ENCODE data around the gene ZNF750. TPM values are rescaled to one million over a fixed set of nuclear protein-coding genes. Genes with fewer than 3 reads are reported as not detected.

Gene ZNF750
- total RNA-seq, 2 experiments from 2014 or later, result not detected

- Histone ChIP-seq H3K27ac (ENCODE audit: low read depth in 1 of 2, low read length in 2 of 2) (no peak overlapping the region), H3K36me3 (ENCODE audit: insufficient read depth, low read length) (peaks cover 3% of the 10 kb centered on the region), H3K27me3 (ENCODE audit: control insufficient read depth in 1 of 2, insufficient read depth in 2 of 2, low read length in 2 of 2) (no peaks in the 10 kb centered on the region), H3K4me3 (ENCODE audit: low read length) (no peak overlapping the region), H3K4me1 (ENCODE audit: insufficient read depth, low read length) (peaks cover 4% of the 10 kb centered on the region), H3K9me3 (ENCODE audit: control insufficient read depth in 1 of 2, insufficient read depth in 1 of 2, low read length in 2 of 2) (peaks cover 0 to 4% of the 10 kb centered on the region in 2 experiments)
- Mint-ChIP-seq H3K27ac (no peak overlapping the region), H3K27me3 (no peaks in the 10 kb centered on the region), H3K4me1 (ENCODE audit: low read depth) (peaks cover 9% of the 10 kb centered on the region), H3K9me3 (no peaks in the 10 kb centered on the region), H3K36me3 (ENCODE audit: low read depth) (peaks cover 12% of the 10 kb centered on the region), H3K4me3 (no peak overlapping the region)
- TF ChIP-seq, protein P1, sequence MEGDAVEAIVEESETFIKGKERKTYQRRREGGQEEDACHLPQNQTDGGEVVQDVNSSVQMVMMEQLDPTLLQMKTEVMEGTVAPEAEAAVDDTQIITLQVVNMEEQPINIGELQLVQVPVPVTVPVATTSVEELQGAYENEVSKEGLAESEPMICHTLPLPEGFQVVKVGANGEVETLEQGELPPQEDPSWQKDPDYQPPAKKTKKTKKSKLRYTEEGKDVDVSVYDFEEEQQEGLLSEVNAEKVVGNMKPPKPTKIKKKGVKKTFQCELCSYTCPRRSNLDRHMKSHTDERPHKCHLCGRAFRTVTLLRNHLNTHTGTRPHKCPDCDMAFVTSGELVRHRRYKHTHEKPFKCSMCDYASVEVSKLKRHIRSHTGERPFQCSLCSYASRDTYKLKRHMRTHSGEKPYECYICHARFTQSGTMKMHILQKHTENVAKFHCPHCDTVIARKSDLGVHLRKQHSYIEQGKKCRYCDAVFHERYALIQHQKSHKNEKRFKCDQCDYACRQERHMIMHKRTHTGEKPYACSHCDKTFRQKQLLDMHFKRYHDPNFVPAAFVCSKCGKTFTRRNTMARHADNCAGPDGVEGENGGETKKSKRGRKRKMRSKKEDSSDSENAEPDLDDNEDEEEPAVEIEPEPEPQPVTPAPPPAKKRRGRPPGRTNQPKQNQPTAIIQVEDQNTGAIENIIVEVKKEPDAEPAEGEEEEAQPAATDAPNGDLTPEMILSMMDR (IDR thresholded peaks at IDR 0.05), result no peak
- intact Hi-C loops (cut with DNase I, micrococcal nuclease), result no loop called here
- POLR2A ChIA-PET, result no interaction called here
- CTCF ChIA-PET, result no interaction called here
- no peak for ATAC-seq (ENCODE audit: poor library complexity)
- no peak for DNase-seq
These were observed 11.6 kb upstream of the ZNF750 start for GRCh38 chr17:82851381-82851780.

- Histone ChIP-seq H3K27me3 (ENCODE audit: control insufficient read depth in 1 of 2, insufficient read depth in 2 of 2, low read length in 2 of 2) (no peaks in the 10 kb centered on the region), H3K9me3 (ENCODE audit: control insufficient read depth in 1 of 2, insufficient read depth in 1 of 2, low read length in 2 of 2) (peaks cover 0 to 4% of the 10 kb centered on the region in 2 experiments), H3K4me1 (ENCODE audit: insufficient read depth, low read length) (peaks cover 4% of the 10 kb centered on the region), H3K36me3 (ENCODE audit: insufficient read depth, low read length) (peaks cover 6% of the 10 kb centered on the region), H3K4me3 (ENCODE audit: low read length) (no peak overlapping the region), H3K27ac (ENCODE audit: low read depth in 1 of 2, low read length in 2 of 2) (no peak overlapping the region)
- Mint-ChIP-seq H3K27ac (peak overlapping the region; percentile 10), H3K36me3 (ENCODE audit: low read depth) (peaks cover 10% of the 10 kb centered on the region), H3K27me3 (no peaks in the 10 kb centered on the region), H3K4me3 (no peak overlapping the region), H3K9me3 (no peaks in the 10 kb centered on the region), H3K4me1 (ENCODE audit: low read depth) (peaks cover 9% of the 10 kb centered on the region)
- DNase-seq (no peak), ATAC-seq (ENCODE audit: poor library complexity) (no peak)
- intact Hi-C loops (cut with DNase I, micrococcal nuclease), result no loop called here
- TF ChIP-seq, protein P1 (IDR thresholded peaks at IDR 0.05), result no peak
- CTCF ChIA-PET, result no interaction called here
- POLR2A ChIA-PET, result no interaction called here
These were observed 9.5 kb upstream of the ZNF750 start for GRCh38 chr17:82849076-82849945.

DNA sequence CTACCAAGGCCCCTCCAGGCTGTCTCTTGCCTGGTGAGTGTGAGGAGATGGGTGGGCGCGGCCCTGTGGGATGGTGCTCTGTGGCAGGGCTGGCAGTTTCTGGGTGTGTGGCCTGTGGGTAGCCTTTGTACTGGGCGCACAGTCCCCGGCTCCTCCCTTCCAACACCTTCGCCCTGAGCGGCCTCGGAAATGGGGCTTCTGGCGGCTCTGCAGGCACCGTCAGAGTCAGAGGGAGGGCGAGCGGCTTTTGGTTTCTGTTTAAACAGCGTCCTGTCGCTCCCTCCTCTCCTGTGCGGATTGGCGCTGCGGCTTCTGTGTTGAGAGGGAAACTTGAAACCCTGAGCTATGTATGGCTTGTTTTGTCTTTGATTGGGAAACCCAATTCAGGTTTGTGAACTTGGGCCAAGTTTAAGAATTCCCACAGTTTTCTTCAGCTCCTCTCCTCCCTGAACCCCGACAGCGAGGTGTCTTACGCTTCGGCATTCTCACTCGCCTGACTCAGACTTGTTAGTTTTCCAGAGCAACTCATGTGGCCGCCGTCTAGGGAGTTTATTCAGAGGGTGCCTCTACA is 8.3 kb upstream of the ZNF750 start:
- Mint-ChIP-seq H3K27me3 (no peaks in the 10 kb centered on the region), H3K9me3 (no peaks in the 10 kb centered on the region), H3K27ac (peak overlapping the region; percentile 59), H3K4me1 (ENCODE audit: low read depth) (peaks cover 13% of the 10 kb centered on the region), H3K36me3 (ENCODE audit: low read depth) (no peaks in the 10 kb centered on the region), H3K4me3 (peak overlapping the region; percentile 34)
- POLR2A ChIA-PET, result interaction anchor here (0.7 to 1.9 kb wide), 2 partner anchors 16 to 18 kb away, joined by 4 to 8 read pairs; no protein-coding TSS in a partner anchor
- CTCF ChIA-PET, result no interaction called here
- H3K27me3 ChIP-seq (ENCODE audit: control insufficient read depth in 1 of 2, insufficient read depth in 2 of 2, low read length in 2 of 2), result no peaks in the 10 kb centered on the region
- DNase-seq (peak in 10 of 14 experiments; percentile 14 to 72 (median 42)), ATAC-seq (ENCODE audit: poor library complexity) (peak; percentile 86)
- peaks cover 0 to 4% of the 10 kb centered on the region in 2 experiments for H3K9me3 ChIP-seq (ENCODE audit: control insufficient read depth in 1 of 2, insufficient read depth in 1 of 2, low read length in 2 of 2)
- no peak overlapping the region for H3K27ac ChIP-seq (ENCODE audit: low read depth in 1 of 2, low read length in 2 of 2)
- H3K4me1 ChIP-seq (ENCODE audit: insufficient read depth, low read length), result peaks cover 4% of the 10 kb centered on the region
- intact Hi-C loops (cut with DNase I, micrococcal nuclease), result no loop called here
- peaks cover 2% of the 10 kb centered on the region for H3K36me3 ChIP-seq (ENCODE audit: insufficient read depth, low read length)
- TF ChIP-seq, protein P1 (IDR thresholded peaks at IDR 0.05), result no peak
- peak overlapping the region; percentile 32 for H3K4me3 ChIP-seq (ENCODE audit: low read length)

Data from CD4-positive, alpha-beta T cell (primary cell).